ENCODE results near the gene DHRS3. TPM values are rescaled to one million over a fixed set of nuclear protein-coding genes. Genes with fewer than 3 reads are reported as not detected.

Gene DHRS3
- total RNA-seq, 3 donors from 2014 or later: 85.9 to 141 (median 90.1) TPM

DNA sequence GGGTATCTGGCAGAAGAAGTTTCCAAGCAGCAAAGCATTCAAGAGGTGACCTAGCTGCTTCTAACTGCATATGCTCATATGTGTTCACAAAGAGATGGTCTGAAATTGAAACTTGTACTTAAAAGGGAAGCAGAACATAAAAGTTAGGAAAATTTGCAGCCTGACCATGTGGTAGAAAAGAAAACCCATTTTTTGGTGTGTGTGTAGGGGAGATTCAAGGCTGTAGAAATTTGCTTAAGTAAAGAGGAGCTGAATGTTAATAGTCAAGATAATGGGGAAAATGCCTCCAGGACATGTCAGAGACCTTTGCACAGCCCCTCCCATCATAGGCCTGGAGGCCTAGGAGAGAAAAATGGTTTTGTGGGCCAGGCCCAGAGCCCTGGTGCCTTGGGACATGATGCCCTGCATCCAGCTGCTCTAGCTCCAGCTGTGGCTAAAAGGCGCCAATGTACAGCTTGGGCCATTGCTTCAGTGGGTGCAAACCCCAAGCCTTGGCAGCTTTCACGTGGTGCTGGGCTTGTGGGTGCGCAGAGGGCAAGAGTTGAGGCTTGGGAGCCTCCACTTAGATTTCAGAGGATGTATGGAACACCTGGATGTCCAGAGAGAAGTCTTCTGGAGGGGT is 54.9 kb downstream of the DHRS3 start:
- no peaks in the 10 kb centered on the region for H3K36me3 ChIP-seq (ENCODE audit: low read depth)
- no peak overlapping the region for H3K4me3 ChIP-seq
- DNase-seq (no peak), ATAC-seq (no peak)
- TF ChIP-seq, protein P1, sequence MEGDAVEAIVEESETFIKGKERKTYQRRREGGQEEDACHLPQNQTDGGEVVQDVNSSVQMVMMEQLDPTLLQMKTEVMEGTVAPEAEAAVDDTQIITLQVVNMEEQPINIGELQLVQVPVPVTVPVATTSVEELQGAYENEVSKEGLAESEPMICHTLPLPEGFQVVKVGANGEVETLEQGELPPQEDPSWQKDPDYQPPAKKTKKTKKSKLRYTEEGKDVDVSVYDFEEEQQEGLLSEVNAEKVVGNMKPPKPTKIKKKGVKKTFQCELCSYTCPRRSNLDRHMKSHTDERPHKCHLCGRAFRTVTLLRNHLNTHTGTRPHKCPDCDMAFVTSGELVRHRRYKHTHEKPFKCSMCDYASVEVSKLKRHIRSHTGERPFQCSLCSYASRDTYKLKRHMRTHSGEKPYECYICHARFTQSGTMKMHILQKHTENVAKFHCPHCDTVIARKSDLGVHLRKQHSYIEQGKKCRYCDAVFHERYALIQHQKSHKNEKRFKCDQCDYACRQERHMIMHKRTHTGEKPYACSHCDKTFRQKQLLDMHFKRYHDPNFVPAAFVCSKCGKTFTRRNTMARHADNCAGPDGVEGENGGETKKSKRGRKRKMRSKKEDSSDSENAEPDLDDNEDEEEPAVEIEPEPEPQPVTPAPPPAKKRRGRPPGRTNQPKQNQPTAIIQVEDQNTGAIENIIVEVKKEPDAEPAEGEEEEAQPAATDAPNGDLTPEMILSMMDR (IDR thresholded peaks at IDR 0.05): no peak
- intact Hi-C loops (cut with DNase I, micrococcal nuclease): no loop called here
- H3K4me1 ChIP-seq (ENCODE audit: low read depth): peaks cover 2% of the 10 kb centered on the region
- peaks cover 15% of the 10 kb centered on the region for H3K9me3 ChIP-seq

DNA sequence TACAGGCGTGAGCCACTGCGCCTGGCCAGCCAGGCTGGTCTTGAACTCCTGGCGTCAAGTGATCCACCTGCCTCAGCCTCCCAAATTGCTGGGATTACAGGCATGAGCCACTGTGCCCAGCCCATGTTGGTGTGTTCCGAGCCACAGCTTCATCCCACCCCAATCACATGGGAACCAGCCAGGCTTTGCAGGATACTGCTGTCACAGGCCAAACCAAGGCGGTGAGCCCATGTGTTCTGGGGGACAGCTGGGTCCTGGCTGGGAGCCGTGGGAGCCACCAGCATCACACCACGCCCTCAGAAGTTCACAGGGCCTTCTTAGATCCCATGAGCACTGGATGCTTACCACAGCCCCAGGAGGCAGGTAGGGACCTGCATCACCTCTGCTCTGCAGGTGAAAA is 56.9 kb downstream of the DHRS3 start:
- TF ChIP-seq, protein P1 (IDR thresholded peaks at IDR 0.05): no peak
- Histone ChIP-seq H3K9me3 (peaks cover 15% of the 10 kb centered on the region), H3K36me3 (ENCODE audit: low read depth) (no peaks in the 10 kb centered on the region), H3K4me1 (ENCODE audit: low read depth) (peaks cover 2% of the 10 kb centered on the region), H3K4me3 (no peak overlapping the region)
- ATAC-seq: no peak
- no peak for DNase-seq
- intact Hi-C loops (cut with DNase I, micrococcal nuclease): no loop called here

DNA sequence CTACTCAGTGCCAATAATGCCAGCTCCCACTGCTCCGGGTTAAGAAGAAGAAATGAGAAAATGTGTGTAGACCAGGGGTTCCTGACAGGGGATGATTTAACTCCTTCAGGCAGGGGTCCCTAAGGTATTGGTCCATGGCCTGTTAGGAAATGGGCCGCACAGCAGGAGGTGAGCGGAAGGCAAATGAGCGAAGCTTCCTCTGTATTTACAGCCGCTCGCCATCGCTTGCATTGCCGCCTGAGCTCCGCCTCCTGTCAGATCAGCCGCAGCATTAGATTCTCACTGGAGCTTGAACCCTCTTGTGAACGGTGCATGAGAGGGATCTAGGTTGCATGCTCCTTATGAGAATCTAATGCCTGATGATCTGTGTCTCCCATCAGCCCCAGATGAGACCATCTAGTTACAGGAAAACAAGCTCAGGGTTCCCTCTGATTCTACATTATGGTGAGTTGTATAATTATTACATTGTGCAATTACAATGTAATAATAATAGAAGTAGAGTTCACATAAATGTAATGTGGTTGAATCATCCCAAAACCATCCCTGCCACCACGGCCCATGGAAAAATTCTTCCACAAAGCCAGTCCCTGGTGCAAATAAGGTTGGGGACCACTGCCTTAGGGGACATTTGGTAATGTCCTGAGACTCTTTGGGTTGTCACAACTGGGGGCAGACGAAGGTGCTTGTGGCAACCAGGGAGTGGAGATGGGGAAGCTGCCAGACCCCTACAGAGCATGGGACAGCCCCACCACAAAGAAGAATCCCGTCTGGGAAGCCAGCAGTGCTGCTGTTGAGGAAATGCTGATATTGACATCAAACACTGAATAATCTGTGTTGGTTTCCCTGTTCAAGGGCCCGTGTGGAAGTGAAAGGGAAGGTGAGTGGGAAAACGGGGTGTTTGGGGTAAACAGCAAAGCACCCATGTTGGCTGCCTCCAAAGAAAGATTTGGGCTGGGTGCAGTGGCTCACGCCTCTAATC is 60.8 kb downstream of the DHRS3 start:
- TF ChIP-seq, protein P1 (IDR thresholded peaks at IDR 0.05): no peak
- H3K4me3 ChIP-seq: no peak overlapping the region
- no peaks in the 10 kb centered on the region for H3K36me3 ChIP-seq (ENCODE audit: low read depth)
- ATAC-seq (no peak), DNase-seq (peak in 1 of 3 donors; percentile 10)
- H3K9me3 ChIP-seq: no peaks in the 10 kb centered on the region
- intact Hi-C loops (cut with DNase I, micrococcal nuclease): no loop called here
- no peaks in the 10 kb centered on the region for H3K4me1 ChIP-seq (ENCODE audit: low read depth)

DNA sequence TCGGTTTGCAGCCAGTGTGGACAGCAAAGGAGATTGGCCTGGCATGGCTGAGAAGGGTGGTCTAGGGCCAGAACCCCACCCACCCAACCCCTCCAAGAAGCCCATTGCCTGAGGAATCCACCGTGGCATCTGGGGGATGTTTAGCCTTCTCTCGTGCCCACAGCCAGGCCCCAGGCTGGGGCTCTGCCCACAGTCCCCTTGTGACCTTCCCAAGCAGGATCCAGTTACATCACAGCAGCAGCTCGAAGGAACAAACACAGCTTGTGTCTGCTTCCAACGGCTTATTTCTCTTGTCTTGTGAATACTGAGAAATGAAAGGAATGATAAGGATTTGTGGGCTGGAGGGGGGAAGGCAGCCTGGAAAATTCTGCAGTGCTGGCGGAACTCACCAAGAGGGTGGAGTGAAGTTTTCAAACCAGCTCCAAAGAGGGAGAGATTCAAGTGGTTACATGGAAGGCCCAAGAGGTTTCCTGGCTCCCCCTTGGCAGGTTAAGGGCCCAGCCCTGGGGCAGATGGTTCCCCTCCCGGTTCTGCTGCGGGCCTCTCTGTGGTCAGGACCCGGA is 61.6 kb downstream of the DHRS3 start:
- peak in 2 of 3 donors; percentile 39 to 53 for DNase-seq
- H3K4me1 ChIP-seq (ENCODE audit: low read depth): no peaks in the 10 kb centered on the region
- intact Hi-C loops (cut with DNase I, micrococcal nuclease): no loop called here
- no peaks in the 10 kb centered on the region for H3K36me3 ChIP-seq (ENCODE audit: low read depth)
- H3K4me3 ChIP-seq: no peak overlapping the region
- TF ChIP-seq, protein P1 (IDR thresholded peaks at IDR 0.05): no peak
- no peaks in the 10 kb centered on the region for H3K9me3 ChIP-seq
- peak; percentile 52 for ATAC-seq

DNA sequence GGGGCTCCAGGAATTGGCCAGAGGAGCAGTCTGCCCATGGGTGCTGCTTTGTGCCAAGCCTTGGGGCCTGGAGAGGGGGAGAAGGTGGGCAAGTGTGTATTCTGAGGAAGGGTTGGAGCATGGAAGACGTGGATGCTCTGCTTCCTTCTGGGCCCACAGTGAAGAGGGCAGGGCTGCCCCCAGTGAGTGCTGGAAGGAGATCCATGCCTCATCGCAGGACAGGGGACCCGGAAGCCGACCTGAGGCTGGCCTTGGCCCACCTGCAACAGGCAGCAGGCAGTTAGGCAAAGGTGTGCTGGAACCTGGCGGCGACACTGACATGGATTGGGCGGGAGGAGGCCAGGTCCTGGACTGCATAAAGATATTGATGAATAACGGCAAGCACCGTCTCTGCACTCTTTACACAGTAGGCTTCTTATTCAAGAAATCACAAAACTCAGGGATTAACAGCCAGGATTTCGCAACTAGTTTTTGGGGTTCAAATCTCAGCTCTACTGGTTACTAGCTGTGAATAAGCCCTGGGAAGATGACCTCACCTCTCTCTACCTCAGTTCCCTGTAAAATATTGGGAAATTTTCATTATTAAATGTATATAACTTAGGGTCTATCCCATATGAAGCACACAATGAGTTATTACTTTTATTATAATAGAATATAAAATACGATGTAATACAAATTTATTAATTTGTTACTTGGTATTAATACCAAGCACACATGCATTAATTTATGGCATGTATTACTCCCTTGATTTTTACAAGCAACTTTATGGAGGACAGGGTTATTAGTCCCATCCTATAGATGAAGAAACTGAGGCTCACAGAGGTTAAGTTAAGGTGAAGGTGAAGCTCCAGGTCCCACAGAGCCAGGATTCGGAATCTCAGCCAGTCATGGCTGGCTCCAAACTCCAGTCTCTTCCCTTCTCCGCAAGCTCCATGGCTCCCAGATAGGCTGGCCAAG is 62.3 kb downstream of the DHRS3 start:
- DNase-seq (peak in 1 of 3 donors; percentile 37), ATAC-seq (no peak)
- intact Hi-C loops (cut with DNase I, micrococcal nuclease): no loop called here
- H3K36me3 ChIP-seq (ENCODE audit: low read depth): no peaks in the 10 kb centered on the region
- TF ChIP-seq, protein P1 (IDR thresholded peaks at IDR 0.05): no peak
- H3K4me1 ChIP-seq (ENCODE audit: low read depth): no peaks in the 10 kb centered on the region
- no peaks in the 10 kb centered on the region for H3K9me3 ChIP-seq
- no peak overlapping the region for H3K4me3 ChIP-seq

Measured in mucosa of descending colon (tissue), 3 donors.